ENCODE data around the gene TRMT5.

DNA sequence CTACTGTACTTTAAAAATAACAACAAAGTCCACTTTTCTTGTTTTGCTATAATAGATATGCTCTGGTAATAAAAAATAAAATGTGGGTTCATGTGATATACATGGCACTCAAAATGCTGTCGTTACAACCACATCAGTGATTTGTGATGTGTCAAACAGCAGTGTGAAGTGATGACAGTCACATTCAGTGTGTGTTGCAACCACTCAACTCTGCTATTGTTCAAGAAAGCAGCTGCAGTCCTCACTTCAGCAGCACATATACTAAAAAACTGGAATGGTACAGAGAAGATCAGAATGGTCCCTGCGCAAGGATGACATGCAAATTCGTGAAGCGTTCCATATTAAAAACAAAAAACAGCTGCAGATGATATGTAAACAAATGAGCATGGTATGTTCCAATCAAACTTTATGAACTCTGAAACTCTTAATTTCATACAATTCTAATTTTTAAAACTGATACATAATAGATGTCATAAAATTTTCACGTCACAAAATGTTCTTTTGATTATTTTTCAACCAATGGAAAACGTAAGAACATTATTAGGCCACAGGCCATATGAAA is 6.7 kb downstream of the TRMT5 start:
- TF ChIP-seq, protein P1, sequence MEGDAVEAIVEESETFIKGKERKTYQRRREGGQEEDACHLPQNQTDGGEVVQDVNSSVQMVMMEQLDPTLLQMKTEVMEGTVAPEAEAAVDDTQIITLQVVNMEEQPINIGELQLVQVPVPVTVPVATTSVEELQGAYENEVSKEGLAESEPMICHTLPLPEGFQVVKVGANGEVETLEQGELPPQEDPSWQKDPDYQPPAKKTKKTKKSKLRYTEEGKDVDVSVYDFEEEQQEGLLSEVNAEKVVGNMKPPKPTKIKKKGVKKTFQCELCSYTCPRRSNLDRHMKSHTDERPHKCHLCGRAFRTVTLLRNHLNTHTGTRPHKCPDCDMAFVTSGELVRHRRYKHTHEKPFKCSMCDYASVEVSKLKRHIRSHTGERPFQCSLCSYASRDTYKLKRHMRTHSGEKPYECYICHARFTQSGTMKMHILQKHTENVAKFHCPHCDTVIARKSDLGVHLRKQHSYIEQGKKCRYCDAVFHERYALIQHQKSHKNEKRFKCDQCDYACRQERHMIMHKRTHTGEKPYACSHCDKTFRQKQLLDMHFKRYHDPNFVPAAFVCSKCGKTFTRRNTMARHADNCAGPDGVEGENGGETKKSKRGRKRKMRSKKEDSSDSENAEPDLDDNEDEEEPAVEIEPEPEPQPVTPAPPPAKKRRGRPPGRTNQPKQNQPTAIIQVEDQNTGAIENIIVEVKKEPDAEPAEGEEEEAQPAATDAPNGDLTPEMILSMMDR (IDR thresholded peaks at IDR 0.05), result no peak
- TF ChIP-seq POLR2A (IDR thresholded peaks at IDR 0.05), result no peak

All from body of pancreas (tissue), 4 donors.